Trophoblast cell (in vitro differentiated cells and primary cell): ENCODE measurements around the gene DNAJC4.
A peak's percentile ranks its signal among the peaks of the same experiment; 100 is the strongest.

ENCODE experiments used
- DNase-seq, 2 donors: peaks; one replicate each; pipeline ENCODE4 v3.0.0-alpha.2; 2016
- H2AFZ ChIP-seq: 2 replicates; pipeline ENCODE4 v1.6.1; 2013; ENCODE audit warnings: low read length, moderate library complexity, mild to moderate bottlenecking; ENCODE audit not compliant: insufficient read depth, poor library complexity
- H2AK5ac ChIP-seq: 2 replicates; pipeline ENCODE4 v1.6.1; 2013; ENCODE audit warnings: mild to moderate bottlenecking, low read length
- H2BK120ac ChIP-seq: 2 replicates; pipeline ENCODE4 v1.6.1; 2013; ENCODE audit warnings: low read length, mild to moderate bottlenecking, moderate library complexity; ENCODE audit not compliant: insufficient read depth, poor library complexity
- H2BK12ac ChIP-seq: 2 replicates; pipeline ENCODE4 v1.6.1; 2013; ENCODE audit warnings: mild to moderate bottlenecking, low read length, moderate library complexity
- H2BK5ac ChIP-seq: 2 replicates; pipeline ENCODE4 v1.6.1; 2013; ENCODE audit warnings: low read length, low read depth, moderate library complexity, mild to moderate bottlenecking; ENCODE audit not compliant: poor library complexity
- H3K14ac ChIP-seq: 2 replicates; pipeline ENCODE4 v1.6.1; 2013; ENCODE audit warnings: mild to moderate bottlenecking, low read length
- H3K18ac ChIP-seq: 2 replicates; pipeline ENCODE4 v1.6.1; 2013; ENCODE audit warnings: mild to moderate bottlenecking, low read length
- H3K23ac ChIP-seq: 2 replicates; pipeline ENCODE4 v1.6.1; 2013; ENCODE audit warnings: low read length
- H3K27ac ChIP-seq: 2 replicates; pipeline ENCODE4 v1.5.1; 2013; ENCODE audit warnings: low read depth, mild to moderate bottlenecking, inconsistent platforms, low read length, moderate library complexity
- H3K27me3 ChIP-seq: 2 replicates; pipeline ENCODE4 v1.6.1; 2013; ENCODE audit warnings: inconsistent platforms, mild to moderate bottlenecking, low read length, moderate library complexity; ENCODE audit not compliant: insufficient read depth
- H3K36me3 ChIP-seq, 2 experiments: 1 replicate in 1 of 2; 2 replicates in 1 of 2; pipeline ENCODE4 v1.6.1; 2013; ENCODE audit warnings: low read length in 2 of 2, mild to moderate bottlenecking in 2 of 2, moderate library complexity in 1 of 2; ENCODE audit not compliant: insufficient read depth in 2 of 2, control insufficient read depth in 1 of 2
- H3K4ac ChIP-seq: 2 replicates; pipeline ENCODE4 v1.6.1; 2013; ENCODE audit warnings: low read depth, mild to moderate bottlenecking, low read length, moderate library complexity
- H3K4me1 ChIP-seq, 2 experiments: 1 replicate in 1 of 2; 2 replicates in 1 of 2; pipeline ENCODE4 v1.6.1; 2013; ENCODE audit warnings: low read length in 2 of 2, mild to moderate bottlenecking in 2 of 2, moderate library complexity in 1 of 2; ENCODE audit not compliant: insufficient read depth in 2 of 2, control insufficient read depth in 1 of 2
- H3K4me2 ChIP-seq: 2 replicates; pipeline ENCODE4 v1.6.1; 2013; ENCODE audit warnings: inconsistent platforms, mild to moderate bottlenecking, low read length, moderate library complexity
- H3K4me3 ChIP-seq: 2 replicates; pipeline ENCODE4 v1.5.1; 2013; ENCODE audit warnings: mild to moderate bottlenecking, low read depth, low read length, inconsistent platforms
- H3K79me1 ChIP-seq: one replicate; pipeline ENCODE4 v1.6.1; 2013; ENCODE audit warnings: low read length
- H3K79me2 ChIP-seq: 2 replicates; pipeline ENCODE4 v1.6.1; 2013; ENCODE audit warnings: low read length, mild to moderate bottlenecking; ENCODE audit not compliant: control insufficient read depth, insufficient read depth, poor library complexity
- H3K9ac ChIP-seq: 2 replicates; pipeline ENCODE4 v1.6.1; 2013; ENCODE audit warnings: mild to moderate bottlenecking, low read length
- H3K9me3 ChIP-seq: 2 replicates; pipeline ENCODE4 v1.6.1; 2013; ENCODE audit warnings: low read depth, mild to moderate bottlenecking, control low read depth, inconsistent platforms, low read length; ENCODE audit not compliant: insufficient read depth
- H4K12ac ChIP-seq: 2 replicates; pipeline ENCODE4 v1.6.1; 2013; ENCODE audit warnings: low read depth, mild to moderate bottlenecking, low read length, moderate library complexity
- H4K8ac ChIP-seq: 2 replicates; pipeline ENCODE4 v1.6.1; 2013; ENCODE audit warnings: low read depth, mild to moderate bottlenecking, low read length, moderate library complexity
- H4K91ac ChIP-seq: one replicate; pipeline ENCODE4 v1.6.1; 2013; ENCODE audit warnings: low read depth, mild to moderate bottlenecking, low read length, moderate library complexity
- WGBS: extraction: QIAGEN DNeasy Blood & Tissue Kit; methylation state at CpG from one replicate; pipeline ENCODE4 v1.1.7; 2013; ENCODE audit warnings: missing lambda C conversion rate; ENCODE audit not compliant: insufficient read length, insufficient coverage; ENCODE audit errors: extremely low coverage; 5-methylcytosine and 5-hydroxymethylcytosine counted together

Gene DNAJC4

DNA sequence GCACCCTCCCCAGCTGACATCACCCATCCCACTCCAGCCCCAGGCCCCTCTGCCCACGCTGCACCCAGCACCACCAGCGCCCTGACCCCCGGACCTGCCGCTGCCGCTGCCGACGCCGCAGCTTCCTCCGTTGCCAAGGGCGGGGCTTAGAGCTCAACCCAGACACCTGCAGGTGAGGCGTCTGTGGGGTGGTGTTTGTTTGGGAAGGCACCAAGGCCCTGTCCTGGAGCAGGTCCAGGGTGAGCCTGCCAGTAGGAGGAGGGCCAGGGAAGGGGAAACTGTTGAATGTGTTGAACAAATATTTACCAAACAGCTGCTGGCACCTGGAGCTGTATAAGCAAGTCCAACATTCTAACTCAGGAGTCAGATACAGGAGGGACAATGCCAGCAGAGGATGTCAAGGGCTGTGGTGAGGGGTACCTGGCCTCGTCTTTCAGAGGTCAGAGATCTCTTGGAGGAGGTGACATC is 7.2 kb downstream of the DNAJC4 start:
- no peaks in the 10 kb centered on the region for H3K27me3 ChIP-seq
- H3K4me2 ChIP-seq = no peak overlapping the region
- H3K79me2 ChIP-seq = peaks cover 21% of the 10 kb centered on the region
- no peaks in the 10 kb centered on the region for H3K9me3 ChIP-seq
- no peak overlapping the region for H2BK5ac ChIP-seq
- H2AK5ac ChIP-seq = no peak overlapping the region
- H3K14ac ChIP-seq = no peak overlapping the region
- peaks cover 11 to 21% of the 10 kb centered on the region in 2 experiments for H3K4me1 ChIP-seq
- no peak overlapping the region for H2BK12ac ChIP-seq
- H3K4ac ChIP-seq = peak overlapping the region; percentile 10
- peaks cover 21 to 25% of the 10 kb centered on the region in 2 experiments for H3K36me3 ChIP-seq
- H3K9ac ChIP-seq = no peak overlapping the region
- H4K91ac ChIP-seq = no peak overlapping the region
- H4K12ac ChIP-seq = no peak overlapping the region
- no peak overlapping the region for H2BK120ac ChIP-seq
- no peak overlapping the region for H3K23ac ChIP-seq
- H3K18ac ChIP-seq = no peak overlapping the region
- no peak overlapping the region for H2AFZ ChIP-seq
- no peak for DNase-seq
- no peak overlapping the region for H3K4me3 ChIP-seq
- peaks cover 26% of the 10 kb centered on the region for H3K79me1 ChIP-seq
- H3K27ac ChIP-seq = no peak overlapping the region
- H4K8ac ChIP-seq = no peak overlapping the region
- no CpG with 5 or more reads among the region's 12 CpGs for WGBS

DNA sequence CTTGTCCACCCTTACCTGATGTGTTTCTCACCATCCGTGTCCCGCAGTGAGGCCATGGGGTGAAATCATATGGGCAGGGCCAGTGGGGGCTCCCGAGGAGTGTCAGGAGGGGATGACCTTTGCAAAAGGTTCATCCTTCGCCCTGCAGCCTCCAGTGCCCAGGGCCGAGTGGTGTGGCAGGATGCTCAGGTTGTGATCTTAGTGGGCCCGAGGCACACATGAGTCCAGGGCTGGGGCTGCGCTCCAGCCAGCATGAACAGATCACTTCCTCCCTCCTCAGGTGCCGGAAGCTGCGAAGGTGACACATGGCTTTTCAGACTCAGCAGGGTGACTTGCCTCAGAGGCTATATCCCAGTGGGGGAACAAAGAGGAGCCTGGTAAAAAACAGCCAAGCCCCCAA is 7.7 kb downstream of the DNAJC4 start:
- Histone ChIP-seq H3K9ac (no peak overlapping the region), H3K23ac (no peak overlapping the region), H3K4me1 (peaks cover 17 to 26% of the 10 kb centered on the region in 2 experiments), H3K9me3 (no peaks in the 10 kb centered on the region), H2BK12ac (no peak overlapping the region), H4K91ac (no peak overlapping the region), H3K27me3 (no peaks in the 10 kb centered on the region), H2BK5ac (no peak overlapping the region), H2BK120ac (no peak overlapping the region), H3K4ac (no peak overlapping the region), H4K12ac (no peak overlapping the region), H4K8ac (no peak overlapping the region), H3K36me3 (peaks cover 25 to 26% of the 10 kb centered on the region in 2 experiments), H3K27ac (no peak overlapping the region), H3K4me2 (no peak overlapping the region), H3K4me3 (no peak overlapping the region), H3K14ac (no peak overlapping the region), H3K18ac (no peak overlapping the region), H2AK5ac (no peak overlapping the region), H3K79me2 (peaks cover 22% of the 10 kb centered on the region), H3K79me1 (peaks cover 26% of the 10 kb centered on the region), H2AFZ (no peak overlapping the region)
- DNase-seq = no peak
- no CpG with 5 or more reads among the region's 9 CpGs for WGBS

GRCh38 chr11:64238999-64239398 is 8.7 kb downstream of the DNAJC4 start:
- Histone ChIP-seq H3K9ac (no peak overlapping the region), H3K4me3 (no peak overlapping the region), H3K4me1 (peaks cover 21 to 32% of the 10 kb centered on the region in 2 experiments), H3K23ac (no peak overlapping the region), H3K18ac (no peak overlapping the region), H2BK5ac (no peak overlapping the region), H3K4ac (no peak overlapping the region), H3K79me2 (peaks cover 21% of the 10 kb centered on the region), H3K4me2 (no peak overlapping the region), H2AFZ (no peak overlapping the region), H3K36me3 (peaks cover 34 to 35% of the 10 kb centered on the region in 2 experiments), H4K91ac (no peak overlapping the region), H3K14ac (no peak overlapping the region), H3K27ac (no peak overlapping the region), H4K12ac (no peak overlapping the region), H3K9me3 (no peaks in the 10 kb centered on the region), H4K8ac (no peak overlapping the region), H2AK5ac (no peak overlapping the region), H2BK120ac (no peak overlapping the region), H2BK12ac (no peak overlapping the region), H3K79me1 (peaks cover 24% of the 10 kb centered on the region), H3K27me3 (no peaks in the 10 kb centered on the region)
- DNase-seq = no peak
- no CpG with 5 or more reads among the region's 5 CpGs for WGBS

DNA sequence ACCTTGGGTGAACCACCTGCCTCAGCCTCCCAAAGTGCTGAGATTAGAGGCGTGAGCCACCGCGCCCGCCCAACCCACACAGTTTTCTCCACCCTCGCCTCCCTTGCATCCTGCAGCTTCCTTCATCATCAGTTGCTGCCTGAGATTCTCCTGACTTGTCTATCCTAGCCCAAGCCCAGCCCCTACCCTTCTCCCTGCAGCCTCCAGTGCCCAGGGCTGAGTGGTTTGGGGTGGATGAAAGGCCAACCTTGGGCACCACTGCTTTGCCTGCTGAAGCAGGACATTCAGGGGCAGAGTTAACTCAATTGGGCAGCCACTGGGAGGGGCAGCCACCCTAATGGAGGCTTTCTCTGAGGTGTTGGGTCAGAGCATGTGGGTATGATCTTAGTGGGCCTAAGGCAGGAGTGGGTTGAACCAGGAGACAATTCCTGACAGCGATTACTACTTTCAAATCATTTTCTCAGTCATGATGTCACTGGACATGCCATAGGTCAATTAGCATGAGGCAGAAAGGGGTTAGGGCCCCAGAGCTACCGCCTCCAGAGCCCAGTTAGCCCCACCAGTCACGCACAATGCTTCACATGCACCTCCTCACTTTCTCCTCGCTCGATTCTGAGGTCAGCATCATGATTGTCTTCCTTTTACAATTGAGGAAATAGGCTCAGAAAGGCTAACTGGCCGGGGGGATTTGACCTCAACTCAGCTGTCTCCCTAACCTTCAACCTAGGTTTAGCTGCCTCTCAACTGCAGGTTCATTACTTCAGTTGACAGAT is 9.5 kb downstream of the DNAJC4 start:
- peak overlapping the region; percentile 95 for H3K27ac ChIP-seq
- H2AK5ac ChIP-seq = peak overlapping the region; percentile 21
- peaks cover 20% of the 10 kb centered on the region for H3K79me2 ChIP-seq
- no peaks in the 10 kb centered on the region for H3K9me3 ChIP-seq
- peak; percentile 63 to 74 for DNase-seq
- peak overlapping the region; percentile 94 for H2BK120ac ChIP-seq
- no peak overlapping the region for H3K9ac ChIP-seq
- no peak overlapping the region for H3K18ac ChIP-seq
- H3K4me3 ChIP-seq = no peak overlapping the region
- no peak overlapping the region for H3K4ac ChIP-seq
- peak overlapping the region; percentile 39 for H2BK12ac ChIP-seq
- peak overlapping the region; percentile 99 for H4K91ac ChIP-seq
- H3K36me3 ChIP-seq = peaks cover 40 to 42% of the 10 kb centered on the region in 2 experiments
- H3K4me2 ChIP-seq = peak overlapping the region; percentile 68
- peaks cover 21 to 33% of the 10 kb centered on the region in 2 experiments for H3K4me1 ChIP-seq
- H2BK5ac ChIP-seq = peak overlapping the region; percentile 98
- peak overlapping the region; percentile 67 for H2AFZ ChIP-seq
- H3K79me1 ChIP-seq = peaks cover 21% of the 10 kb centered on the region
- no CpG with 5 or more reads among the region's 11 CpGs for WGBS
- H3K14ac ChIP-seq = peak overlapping the region; percentile 13
- peak overlapping the region; percentile 97 for H4K12ac ChIP-seq
- peak overlapping the region; percentile 99 for H4K8ac ChIP-seq
- no peak overlapping the region for H3K23ac ChIP-seq
- no peaks in the 10 kb centered on the region for H3K27me3 ChIP-seq
